ENCODE measurements around the gene IHH. TPM values are rescaled to one million over a fixed set of nuclear protein-coding genes. Genes with fewer than 3 reads are reported as not detected.

The IHH gene
- total RNA-seq, 1 donor from 2014 or later = not detected

GRCh38 chr2:219019436-219019835 lies 41.3 kb downstream of the IHH start:
- Histone ChIP-seq H3K36me3 (ENCODE audit: control insufficient read depth, insufficient read depth, low read length) (no peaks in the 10 kb centered on the region), H3K27me3 (ENCODE audit: control insufficient read depth, insufficient read depth, low read length) (peaks cover 35% of the 10 kb centered on the region), H3K4me3 (ENCODE audit: low read depth, low read length) (no peak overlapping the region)
- no peak for DNase-seq (ENCODE audit: low read depth)
- TF ChIP-seq, protein P1, sequence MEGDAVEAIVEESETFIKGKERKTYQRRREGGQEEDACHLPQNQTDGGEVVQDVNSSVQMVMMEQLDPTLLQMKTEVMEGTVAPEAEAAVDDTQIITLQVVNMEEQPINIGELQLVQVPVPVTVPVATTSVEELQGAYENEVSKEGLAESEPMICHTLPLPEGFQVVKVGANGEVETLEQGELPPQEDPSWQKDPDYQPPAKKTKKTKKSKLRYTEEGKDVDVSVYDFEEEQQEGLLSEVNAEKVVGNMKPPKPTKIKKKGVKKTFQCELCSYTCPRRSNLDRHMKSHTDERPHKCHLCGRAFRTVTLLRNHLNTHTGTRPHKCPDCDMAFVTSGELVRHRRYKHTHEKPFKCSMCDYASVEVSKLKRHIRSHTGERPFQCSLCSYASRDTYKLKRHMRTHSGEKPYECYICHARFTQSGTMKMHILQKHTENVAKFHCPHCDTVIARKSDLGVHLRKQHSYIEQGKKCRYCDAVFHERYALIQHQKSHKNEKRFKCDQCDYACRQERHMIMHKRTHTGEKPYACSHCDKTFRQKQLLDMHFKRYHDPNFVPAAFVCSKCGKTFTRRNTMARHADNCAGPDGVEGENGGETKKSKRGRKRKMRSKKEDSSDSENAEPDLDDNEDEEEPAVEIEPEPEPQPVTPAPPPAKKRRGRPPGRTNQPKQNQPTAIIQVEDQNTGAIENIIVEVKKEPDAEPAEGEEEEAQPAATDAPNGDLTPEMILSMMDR (IDR thresholded peaks at IDR 0.05; ENCODE audit: insufficient read depth, low read length, poor library complexity, severe bottlenecking) = no peak

- Histone ChIP-seq H3K27me3 (ENCODE audit: control insufficient read depth, insufficient read depth, low read length) (peaks cover 35% of the 10 kb centered on the region), H3K36me3 (ENCODE audit: control insufficient read depth, insufficient read depth, low read length) (no peaks in the 10 kb centered on the region), H3K4me3 (ENCODE audit: low read depth, low read length) (no peak overlapping the region)
- TF ChIP-seq, protein P1 (IDR thresholded peaks at IDR 0.05; ENCODE audit: insufficient read depth, low read length, poor library complexity, severe bottlenecking) = no peak
- no peak for DNase-seq (ENCODE audit: low read depth)
Measured at GRCh38 chr2:219018726-219019125, 42.0 kb downstream of the IHH start.

- Histone ChIP-seq H3K4me3 (ENCODE audit: low read depth, low read length) (no peak overlapping the region), H3K36me3 (ENCODE audit: control insufficient read depth, insufficient read depth, low read length) (no peaks in the 10 kb centered on the region), H3K27me3 (ENCODE audit: control insufficient read depth, insufficient read depth, low read length) (peaks cover 31% of the 10 kb centered on the region)
- no peak for DNase-seq (ENCODE audit: low read depth)
- TF ChIP-seq, protein P1 (IDR thresholded peaks at IDR 0.05; ENCODE audit: insufficient read depth, low read length, poor library complexity, severe bottlenecking) = no peak
Measured at GRCh38 chr2:219018286-219018685, 42.4 kb downstream of the IHH start.

DNA sequence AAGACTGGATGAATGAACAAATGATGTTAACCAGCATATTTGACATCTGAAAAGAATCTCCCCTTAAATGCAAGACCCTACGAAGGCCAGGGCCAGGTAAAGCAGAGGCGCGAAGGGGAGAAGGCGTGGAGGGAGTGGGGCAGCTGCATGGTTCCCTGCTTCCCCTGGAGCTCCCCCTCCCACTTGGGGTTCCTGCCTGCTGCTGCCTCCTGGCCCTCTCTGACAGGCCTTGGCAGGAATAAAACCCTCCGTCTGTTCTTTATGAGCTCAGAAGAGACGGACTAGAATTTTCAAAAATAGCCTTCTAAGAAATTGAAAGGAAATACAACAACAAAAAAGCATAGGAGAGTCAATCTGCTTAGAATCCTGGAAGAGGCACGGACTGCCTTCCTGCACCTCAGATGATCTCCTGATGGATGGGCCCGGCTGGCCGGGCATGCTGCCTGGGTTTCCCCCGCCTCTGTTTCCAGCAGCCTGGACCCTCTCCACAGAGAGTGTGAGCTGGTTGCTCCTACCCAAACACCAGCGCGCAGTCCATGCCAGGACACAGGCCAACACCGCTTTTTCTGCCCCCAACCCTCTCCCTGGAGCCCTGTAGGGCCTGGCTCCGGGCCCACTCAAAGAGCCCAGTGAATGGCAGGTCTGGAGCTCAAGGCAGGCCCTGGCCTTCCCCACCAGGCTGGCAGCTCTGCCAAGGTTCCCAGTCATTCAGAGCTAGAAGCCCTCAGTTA lies 43.4 kb downstream of the IHH start:
- H3K27me3 ChIP-seq (ENCODE audit: control insufficient read depth, insufficient read depth, low read length) = peaks cover 23% of the 10 kb centered on the region

GRCh38 chr2:219016721-219017120 lies 44.0 kb downstream of the IHH start:
- H3K4me3 ChIP-seq (ENCODE audit: low read depth, low read length) = no peak overlapping the region
- no peaks in the 10 kb centered on the region for H3K36me3 ChIP-seq (ENCODE audit: control insufficient read depth, insufficient read depth, low read length)
- TF ChIP-seq, protein P1 (IDR thresholded peaks at IDR 0.05; ENCODE audit: insufficient read depth, low read length, poor library complexity, severe bottlenecking) = no peak
- no peak for DNase-seq (ENCODE audit: low read depth)
- peaks cover 23% of the 10 kb centered on the region for H3K27me3 ChIP-seq (ENCODE audit: control insufficient read depth, insufficient read depth, low read length)

More for the DNA sequence above, 43.4 kb downstream of the IHH start:
- no peak overlapping the region for H3K4me3 ChIP-seq (ENCODE audit: low read depth, low read length)
- TF ChIP-seq, protein P1 (IDR thresholded peaks at IDR 0.05; ENCODE audit: insufficient read depth, low read length, poor library complexity, severe bottlenecking) = no peak
- DNase-seq (ENCODE audit: low read depth) = no peak
- H3K36me3 ChIP-seq (ENCODE audit: control insufficient read depth, insufficient read depth, low read length) = no peaks in the 10 kb centered on the region

DNA sequence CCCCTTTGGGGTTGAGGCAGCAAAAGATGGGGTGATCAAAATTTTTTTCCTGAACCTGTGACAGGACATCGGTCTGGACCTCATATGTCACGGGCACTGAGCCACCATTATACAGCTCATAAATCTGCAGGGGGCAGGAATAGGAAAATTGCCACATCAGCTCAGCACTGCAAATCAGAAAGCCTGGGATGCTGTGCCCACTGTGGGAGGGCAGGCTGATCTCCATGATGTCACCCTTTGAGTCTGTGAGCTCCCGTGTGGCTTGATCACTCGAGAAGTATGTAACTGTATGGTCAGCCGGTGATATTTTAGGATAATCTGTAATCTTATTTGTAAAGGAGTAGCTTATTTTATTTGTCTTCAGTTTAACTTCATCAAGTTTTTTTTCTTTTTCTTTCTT lies 49.8 kb downstream of the IHH start:
- no peak for DNase-seq (ENCODE audit: low read depth)
- H3K27me3 ChIP-seq (ENCODE audit: control insufficient read depth, insufficient read depth, low read length) = peaks cover 18% of the 10 kb centered on the region
- no peak overlapping the region for H3K4me3 ChIP-seq (ENCODE audit: low read depth, low read length)
- TF ChIP-seq, protein P1 (IDR thresholded peaks at IDR 0.05; ENCODE audit: insufficient read depth, low read length, poor library complexity, severe bottlenecking) = no peak
- H3K36me3 ChIP-seq (ENCODE audit: control insufficient read depth, insufficient read depth, low read length) = no peaks in the 10 kb centered on the region
